HG02870 (cell line): ENCODE data around the gene SLC48A1.

ENCODE experiments used
- ATAC-seq: cut with Tn5 transposase; IDR thresholded peaks from one replicate; pipeline ENCODE4 v1.9.1; 2021; ENCODE audit warnings: mild to moderate bottlenecking, moderate library complexity; ENCODE audit not compliant: unreplicated experiment

The SLC48A1 gene

GRCh38 chr12:47744005-47744651, 28.9 kb upstream of the SLC48A1 start:
- ATAC-seq: no peak

- no peak for ATAC-seq
Observed at GRCh38 chr12:47744778-47745436, 28.1 kb upstream of the SLC48A1 start.

DNA sequence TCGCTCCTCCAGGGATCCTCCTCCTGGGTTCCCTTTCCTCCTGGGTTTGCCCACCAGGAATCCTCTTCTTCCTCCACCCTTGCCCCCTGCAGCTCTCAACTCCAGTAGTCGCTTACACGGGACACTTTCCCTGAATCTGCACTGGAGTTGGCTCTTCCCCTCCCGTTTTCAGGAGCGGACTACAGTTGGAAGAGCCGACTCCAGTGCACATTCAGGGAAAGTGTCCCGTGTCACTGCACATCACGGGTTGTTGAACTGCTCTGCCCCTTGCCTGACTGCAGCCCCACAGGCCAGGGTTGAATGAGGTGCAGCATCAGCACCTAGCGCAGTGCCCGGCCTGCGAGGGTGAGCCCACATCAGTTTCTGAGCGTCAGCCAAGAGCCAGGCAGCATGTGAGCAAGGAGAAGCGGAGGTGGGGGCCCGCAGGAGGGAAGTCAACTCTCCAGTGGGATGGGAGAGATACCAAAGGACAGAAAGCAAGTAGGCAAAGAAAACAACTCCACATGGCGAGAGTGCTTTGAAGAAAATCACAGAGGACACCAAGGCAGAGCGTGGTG, 27.5 kb upstream of the SLC48A1 start:
- no peak for ATAC-seq

DNA sequence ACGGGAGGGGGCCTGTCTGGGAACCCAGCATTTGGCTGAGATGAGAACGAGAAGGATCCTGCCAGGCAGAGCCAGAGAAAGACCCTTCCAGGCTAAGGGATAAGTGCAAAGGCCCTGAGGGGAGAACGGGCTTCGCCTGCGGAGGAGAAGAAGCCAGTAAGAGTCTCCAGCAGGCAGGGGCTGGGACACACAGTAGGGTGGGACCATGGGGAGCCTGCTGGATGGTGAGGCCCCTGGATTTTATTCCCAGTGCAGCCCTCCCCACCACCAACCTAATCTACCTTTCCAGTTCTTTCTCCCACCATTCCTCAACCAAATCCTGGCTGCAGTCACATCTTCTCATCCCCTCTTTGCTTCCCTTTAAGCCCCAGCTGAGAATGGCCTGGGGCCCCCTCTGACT, 27.0 kb upstream of the SLC48A1 start:
- no peak for ATAC-seq

DNA sequence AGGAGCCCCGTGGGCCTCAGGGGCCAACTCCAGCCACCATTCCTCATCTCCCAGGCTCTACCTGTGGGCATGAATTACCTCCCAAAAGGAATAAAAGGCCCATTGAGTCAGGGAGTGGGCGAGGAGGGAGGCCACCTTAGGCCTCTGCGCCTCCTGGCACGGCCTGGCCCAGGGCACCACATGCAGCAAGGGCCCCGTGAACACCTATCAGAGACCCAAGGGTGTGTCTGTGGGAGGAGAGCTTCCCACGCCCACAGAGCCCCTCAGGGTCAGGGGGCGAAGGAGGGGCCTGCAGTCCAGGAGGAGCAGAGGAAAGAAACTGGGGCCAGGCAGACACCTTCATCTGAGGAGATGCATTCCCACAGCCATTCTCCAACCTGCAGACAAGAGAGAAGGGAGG, 26.5 kb upstream of the SLC48A1 start:
- no peak for ATAC-seq

- no peak for ATAC-seq
Observed at GRCh38 chr12:47747126-47747525, 25.9 kb upstream of the SLC48A1 start.

GRCh38 chr12:47747596-47748506, 25.2 kb upstream of the SLC48A1 start:
- no peak for ATAC-seq

DNA sequence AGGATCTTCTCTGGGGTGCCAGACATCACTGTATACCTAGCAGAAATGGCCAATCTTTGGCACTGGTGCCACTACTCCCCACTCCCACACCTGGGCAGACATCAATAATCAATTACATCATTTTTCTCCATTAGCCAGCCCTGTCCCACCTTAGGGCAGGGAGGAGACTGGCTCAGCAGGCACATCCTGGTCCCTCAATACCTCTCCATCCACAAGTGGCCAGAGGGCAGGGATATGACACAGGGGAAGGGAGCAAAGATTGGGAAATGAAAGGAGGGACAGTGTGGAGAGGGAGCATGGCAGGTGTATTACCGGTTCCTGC, 24.6 kb upstream of the SLC48A1 start:
- ATAC-seq: no peak

GRCh38 chr12:47748899-47749298, 24.1 kb upstream of the SLC48A1 start:
- no peak for ATAC-seq

DNA sequence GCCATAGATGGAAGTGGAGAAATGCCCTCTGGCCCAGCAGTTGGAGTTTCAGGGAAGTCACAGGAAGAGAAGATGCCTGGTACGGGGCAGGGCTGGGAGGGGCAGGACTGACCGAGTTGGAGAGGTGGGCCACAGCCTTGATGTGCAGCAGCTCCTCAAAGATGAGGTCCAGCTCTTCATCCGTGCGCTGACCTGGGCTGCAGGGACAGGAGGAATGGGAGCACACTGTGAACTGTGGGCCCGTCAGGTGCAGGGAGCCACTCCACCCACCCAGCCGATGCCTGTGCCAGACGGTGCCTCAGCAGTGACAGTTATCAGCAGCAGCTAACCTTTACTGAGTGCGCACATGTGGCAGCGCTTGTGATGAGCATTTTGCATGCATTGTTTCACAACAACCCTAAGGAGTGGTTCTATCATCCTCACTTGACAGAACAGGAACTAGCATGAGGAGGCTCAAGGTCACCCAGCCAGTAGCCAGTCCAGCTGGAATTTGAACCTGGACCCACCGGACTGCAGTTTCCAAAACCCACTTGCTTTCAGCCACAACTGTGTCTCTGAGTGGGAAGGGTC, 22.7 kb upstream of the SLC48A1 start:
- no peak for ATAC-seq

GRCh38 chr12:47750916-47751470, 22.0 kb upstream of the SLC48A1 start:
- ATAC-seq: no peak

DNA sequence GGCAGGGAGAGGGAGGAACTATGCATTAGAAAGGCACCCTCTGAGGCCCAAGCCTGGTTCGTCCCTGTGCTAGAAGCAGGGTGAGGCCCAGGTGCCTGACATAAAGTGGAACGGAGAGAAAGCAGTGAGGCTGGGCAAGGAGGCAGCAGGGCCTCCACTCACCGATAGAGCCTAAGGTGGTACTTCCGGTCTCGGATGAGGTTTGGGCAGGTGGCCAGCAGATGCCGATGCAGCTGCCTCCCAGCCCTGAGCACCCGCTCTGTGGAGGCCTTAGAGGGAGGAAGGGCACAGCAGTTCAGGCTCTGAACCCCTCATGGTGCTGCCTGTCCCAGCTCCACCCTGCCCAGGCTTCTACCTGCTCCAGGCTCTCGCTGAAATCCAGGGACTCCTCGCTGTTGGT, 21.5 kb upstream of the SLC48A1 start:
- no peak for ATAC-seq

GRCh38 chr12:47752121-47752520, 20.9 kb upstream of the SLC48A1 start:
- ATAC-seq: no peak

GRCh38 chr12:47752552-47752951, 20.5 kb upstream of the SLC48A1 start:
- ATAC-seq: no peak

DNA sequence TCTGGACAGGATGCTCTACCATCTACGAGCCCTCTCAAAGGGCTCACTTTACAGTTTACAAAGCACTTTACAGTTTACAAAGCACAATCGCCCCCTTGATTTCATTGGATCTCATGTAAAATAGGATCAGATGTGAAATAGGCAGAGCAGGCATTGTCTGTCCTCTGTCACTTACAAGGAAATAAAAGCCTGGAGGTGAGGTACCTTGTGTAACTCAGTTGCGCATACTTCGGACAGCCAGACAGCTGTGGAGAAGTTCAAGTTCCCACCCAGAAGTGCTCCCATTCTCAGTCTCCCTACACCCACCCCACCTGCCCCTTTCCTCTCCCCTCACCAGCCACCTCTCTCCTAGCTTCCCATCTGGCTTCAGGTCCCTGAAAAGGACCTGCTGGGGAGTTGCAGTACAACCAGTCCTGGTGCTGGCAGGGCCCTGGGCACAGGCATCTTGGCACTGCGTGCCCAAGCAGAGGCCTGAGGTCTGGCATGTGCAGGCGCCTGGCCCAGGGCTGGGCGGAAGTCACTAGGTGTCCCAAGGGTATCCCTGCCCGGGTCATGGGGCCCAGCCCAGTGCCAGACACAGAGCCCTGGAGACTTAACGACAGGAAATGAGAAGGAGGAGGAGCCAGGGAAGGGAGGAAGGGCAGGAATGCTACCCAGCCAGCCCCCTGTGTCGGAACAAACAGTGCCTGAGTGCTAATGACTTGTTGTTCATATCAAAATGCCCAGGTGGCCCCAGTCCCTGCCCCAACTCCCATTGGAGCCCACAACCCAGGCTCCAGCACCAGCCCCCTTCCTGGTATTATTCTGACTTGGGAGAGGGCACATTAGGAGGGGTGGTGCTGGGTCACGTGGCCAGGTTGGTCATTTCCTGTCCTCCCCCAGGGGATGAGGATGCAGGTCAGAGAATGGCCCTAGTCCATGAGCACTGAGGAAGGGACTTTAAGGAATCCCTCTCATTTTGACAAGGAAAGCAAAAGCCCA, 19.7 kb upstream of the SLC48A1 start:
- ATAC-seq: no peak

DNA sequence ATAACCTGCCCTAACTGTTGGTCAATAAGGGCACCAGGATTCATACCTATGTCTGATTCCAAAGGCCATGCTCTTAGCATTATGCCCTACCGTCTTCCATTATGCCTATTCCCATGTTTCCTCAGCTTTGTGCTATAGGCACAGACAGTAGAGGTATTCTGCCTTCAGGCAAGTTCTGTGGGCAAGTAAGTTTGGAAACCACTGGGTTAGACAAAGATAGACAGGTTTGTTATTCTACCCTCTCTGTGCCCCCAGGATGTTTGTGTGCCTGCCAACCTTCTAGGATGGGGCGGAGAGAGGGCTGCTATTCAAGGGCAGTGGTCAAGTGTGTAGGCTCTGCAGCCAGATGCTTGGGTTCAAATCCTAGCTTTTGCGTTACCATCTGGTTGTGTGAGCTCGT, 18.9 kb upstream of the SLC48A1 start:
- ATAC-seq: no peak

GRCh38 chr12:47754881-47755280, 18.2 kb upstream of the SLC48A1 start:
- peak; percentile 5 for ATAC-seq

DNA sequence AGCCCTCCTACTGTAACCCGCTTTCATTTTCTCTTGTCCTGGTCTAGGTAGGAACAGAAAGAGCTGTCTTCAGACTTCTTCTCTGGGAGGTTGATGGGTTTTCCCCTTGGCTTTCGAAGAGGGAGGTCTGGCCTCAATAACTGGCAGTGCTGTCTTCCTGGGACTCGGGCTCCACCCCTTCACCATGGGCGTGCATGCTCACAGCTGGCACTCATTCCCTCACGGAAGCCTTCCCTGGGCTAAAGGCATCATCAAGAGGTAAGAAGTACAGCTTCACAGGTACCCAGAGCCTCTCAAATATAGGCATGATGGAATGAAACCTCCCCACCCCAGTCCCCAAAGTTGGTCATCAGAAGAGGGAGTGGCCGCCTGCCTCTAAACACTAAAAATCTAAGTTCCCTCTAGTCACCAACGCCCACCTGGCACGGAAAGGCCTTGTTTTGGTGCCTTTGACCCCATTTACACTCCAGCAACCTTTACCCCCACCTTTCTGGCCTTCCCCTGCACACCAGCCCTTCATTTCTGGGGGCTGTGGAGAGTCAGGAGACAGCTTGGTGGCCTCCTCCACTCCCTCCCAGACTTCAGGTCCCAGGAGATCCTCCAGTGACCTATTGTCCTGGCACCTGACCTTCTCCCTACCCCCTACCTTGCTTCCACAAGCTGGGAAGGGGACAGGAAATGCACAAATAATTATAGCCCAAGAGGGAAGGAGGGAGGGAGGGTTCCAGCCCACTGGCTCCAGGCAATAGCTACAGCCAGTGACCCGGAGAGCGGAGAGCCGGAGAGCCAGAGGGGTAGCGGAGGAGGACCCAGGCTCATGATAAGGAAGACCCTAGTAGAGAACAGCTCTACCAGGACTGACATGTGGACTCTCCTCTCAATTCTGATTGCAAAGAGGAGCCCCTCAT, 17.1 kb upstream of the SLC48A1 start:
- peak; percentile 77 for ATAC-seq

DNA sequence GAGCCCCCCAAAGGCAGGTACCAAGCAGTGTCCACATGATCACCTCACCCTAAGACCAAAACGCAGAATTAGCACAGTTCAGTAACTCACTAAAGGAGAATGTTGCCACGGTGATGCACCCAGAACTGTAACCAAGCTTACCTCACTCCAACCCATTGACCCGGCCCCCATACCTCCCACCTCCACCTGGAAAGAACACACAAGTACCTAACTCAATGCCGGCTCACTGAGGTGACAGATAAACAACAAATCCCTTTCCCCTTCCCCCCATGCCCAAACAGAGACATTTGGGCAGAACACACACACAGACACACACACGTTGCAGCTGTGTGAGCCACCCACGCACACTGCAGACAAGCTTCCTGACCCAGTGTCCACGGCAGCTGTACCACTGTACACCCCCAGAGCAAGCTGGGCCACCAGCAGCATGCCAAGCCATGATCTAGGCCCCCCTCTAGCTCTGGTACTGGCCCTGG, 15.6 kb upstream of the SLC48A1 start:
- no peak for ATAC-seq
